GM13976 (cell line): ENCODE data around the gene GINS3.

Source experiments
- DNase-seq: peaks from one replicate; pipeline ENCODE4 v3.0.0; 2012; ENCODE audit warnings: low spot score
- CTCF ChIP-seq: IDR thresholded peaks from 2 replicates; pipeline ENCODE4 v1.5.1; 2012; ENCODE audit warnings: borderline replicate concordance, mild to moderate bottlenecking; ENCODE audit not compliant: insufficient read depth; ENCODE audit errors: extremely low read depth, missing control alignments, control extremely low read depth
- in situ Hi-C: fragments of 300-500 bp; cut with MboI; formaldehyde crosslinking; loops from one replicate; pipeline ENCODE4 v1.12.0; 2022; ENCODE audit warnings: low sequenced_read_pairs, mixed read lengths, inconsistent platforms; ENCODE audit not compliant: unreplicated experiment

GINS3 gene

DNA sequence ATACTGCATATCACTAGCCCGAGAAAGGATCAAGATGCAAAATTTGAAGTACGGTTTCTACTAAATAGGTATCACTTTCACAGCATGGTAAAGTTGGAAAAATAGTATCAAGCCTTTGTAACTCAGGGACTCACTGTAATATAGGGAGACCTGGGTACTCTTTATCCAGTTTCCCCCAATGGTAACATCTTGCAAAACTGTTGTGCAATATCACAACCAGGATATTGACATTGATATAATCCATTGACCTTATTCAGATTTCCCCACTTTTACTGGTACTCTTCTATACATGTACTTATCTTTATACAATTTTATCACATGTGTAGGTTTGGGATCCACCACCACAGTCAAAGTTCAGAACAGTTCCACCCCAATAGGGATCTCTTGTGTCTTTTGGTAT lies 20.4 kb upstream of the GINS3 start:
- in situ Hi-C loops = no loop called here
- DNase-seq = no peak
- TF ChIP-seq CTCF = no peak

DNA sequence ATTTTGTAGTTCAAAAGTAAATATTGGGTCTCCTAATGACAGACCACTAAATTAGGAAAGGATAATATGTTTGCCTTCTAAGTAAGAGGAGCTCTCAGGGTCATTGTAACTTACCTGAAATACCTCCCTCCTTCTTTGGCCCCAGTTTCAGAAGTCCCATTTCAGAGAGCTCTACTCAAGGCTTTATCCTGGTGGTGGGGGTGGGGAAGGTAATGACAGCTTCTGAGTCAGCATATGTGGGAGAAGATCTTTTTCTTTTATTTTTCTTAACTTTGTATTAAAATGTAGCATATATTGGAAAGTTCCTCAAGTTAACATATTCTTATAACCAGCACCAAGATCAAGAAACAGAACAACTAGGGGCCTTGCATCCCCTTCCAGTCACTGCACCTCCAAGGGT lies 16.9 kb upstream of the GINS3 start:
- TF ChIP-seq CTCF = no peak
- in situ Hi-C loops = no loop called here
- DNase-seq = no peak

DNA sequence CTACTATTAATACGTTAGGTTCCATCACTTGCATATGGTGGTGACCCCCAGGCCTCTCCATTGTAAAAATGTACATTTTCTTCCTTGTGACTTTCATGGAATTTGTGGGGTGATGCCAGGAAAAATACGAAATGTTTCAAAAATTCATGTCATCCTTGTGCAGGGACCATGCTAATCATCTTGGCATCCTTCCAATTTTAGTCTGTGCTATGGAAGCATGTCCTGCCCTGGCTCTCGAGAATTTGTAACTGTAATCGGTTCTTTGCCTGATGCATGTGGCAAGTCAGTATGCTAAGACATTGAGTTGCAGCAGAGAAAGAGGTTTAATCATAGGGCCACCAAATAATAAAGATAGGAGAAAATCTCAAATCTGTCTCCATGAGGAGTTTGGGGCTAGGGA lies 14.3 kb upstream of the GINS3 start:
- no peak for TF ChIP-seq CTCF
- DNase-seq = no peak
- in situ Hi-C loops = no loop called here

DNA sequence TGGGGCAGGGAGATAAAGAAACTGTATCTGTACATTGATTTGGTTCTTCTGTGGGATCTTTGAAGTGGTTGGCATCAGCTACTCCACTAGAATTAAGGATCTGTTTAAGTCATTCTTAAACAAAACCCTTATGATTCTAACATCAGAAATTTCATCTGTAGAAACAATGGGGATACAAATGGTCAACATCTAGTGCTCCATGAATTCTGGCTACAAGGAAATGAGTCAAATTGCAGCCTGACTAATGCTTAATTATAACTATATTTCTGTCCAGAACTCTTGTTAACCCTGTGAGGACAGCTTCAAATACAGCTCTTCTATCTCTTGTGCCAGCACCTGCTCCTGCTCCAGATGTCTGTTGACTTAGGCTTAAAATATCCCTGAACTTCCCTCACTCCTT lies 13.9 kb upstream of the GINS3 start:
- no peak for DNase-seq
- TF ChIP-seq CTCF = no peak
- in situ Hi-C loops = no loop called here

- no peak for TF ChIP-seq CTCF
- in situ Hi-C loops = no loop called here
- DNase-seq = no peak
Observed at GRCh38 chr16:58379736-58380135, 12.5 kb upstream of the GINS3 start.

GRCh38 chr16:58381661-58382060 lies 10.6 kb upstream of the GINS3 start:
- TF ChIP-seq CTCF = no peak
- in situ Hi-C loops = no loop called here
- no peak for DNase-seq
